ENCODE measurements around the gene MAGI2.
"Not testable (repeated sequence)": the region's sequence is repeated elsewhere in the genome, so short reads cannot be mapped to it uniquely, and the experiment has no call there.

The MAGI2 gene

GRCh38 chr7:78521961-78522360, 931.5 kb downstream of the MAGI2 start:
- no peak overlapping the region for H3K4me3 Mint-ChIP-seq
- DNase-seq: no peak
- no peaks in the 10 kb centered on the region for H3K27me3 Mint-ChIP-seq
- no peaks in the 10 kb centered on the region for H3K4me1 Mint-ChIP-seq
- ATAC-seq: no peak
- H3K9me3 Mint-ChIP-seq: no peaks in the 10 kb centered on the region
- no peak overlapping the region for H3K27ac Mint-ChIP-seq
- H3K36me3 Mint-ChIP-seq (ENCODE audit: low read depth): no peaks in the 10 kb centered on the region

GRCh38 chr7:78516450-78516849, 937.0 kb downstream of the MAGI2 start:
- Mint-ChIP-seq H3K4me3 (no peak overlapping the region), H3K9me3 (no peaks in the 10 kb centered on the region), H3K27me3 (no peaks in the 10 kb centered on the region), H3K4me1 (no peaks in the 10 kb centered on the region), H3K36me3 (ENCODE audit: low read depth) (no peaks in the 10 kb centered on the region), H3K27ac (no peak overlapping the region)
- ATAC-seq (no peak), DNase-seq (no peak)

DNA sequence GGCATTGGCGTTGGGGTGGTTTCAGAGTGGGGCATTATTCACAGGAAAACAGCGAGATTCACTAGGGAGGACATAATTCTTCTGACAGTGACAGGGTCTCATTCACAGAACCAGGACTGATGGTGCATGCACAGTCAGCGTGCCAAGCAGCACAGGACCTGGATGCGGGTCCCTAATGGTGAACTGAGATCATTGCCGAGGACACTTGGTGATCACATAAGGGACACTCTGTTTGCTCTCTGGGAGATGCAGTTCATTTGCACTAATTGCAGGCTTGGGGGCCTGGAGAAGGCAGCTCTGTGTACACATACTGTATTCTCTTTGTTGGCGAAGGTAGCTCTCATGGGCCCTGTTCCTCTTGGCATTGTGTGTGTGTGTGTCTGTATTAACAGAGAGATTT, 938.8 kb downstream of the MAGI2 start:
- Mint-ChIP-seq H3K36me3 (ENCODE audit: low read depth) (no peaks in the 10 kb centered on the region), H3K27me3 (no peaks in the 10 kb centered on the region), H3K9me3 (no peaks in the 10 kb centered on the region), H3K4me3 (no peak overlapping the region), H3K4me1 (no peaks in the 10 kb centered on the region), H3K27ac (no peak overlapping the region)
- ATAC-seq (no peak), DNase-seq (no peak)

GRCh38 chr7:78510580-78511188, 942.8 kb downstream of the MAGI2 start:
- Mint-ChIP-seq H3K9me3 (no peaks in the 10 kb centered on the region), H3K4me1 (no peaks in the 10 kb centered on the region), H3K27ac (no peak overlapping the region), H3K27me3 (no peaks in the 10 kb centered on the region), H3K4me3 (no peak overlapping the region), H3K36me3 (ENCODE audit: low read depth) (no peaks in the 10 kb centered on the region)
- DNase-seq (no peak), ATAC-seq (no peak)

- not testable (repeated sequence) for H3K27ac Mint-ChIP-seq, H3K4me1 Mint-ChIP-seq, ATAC-seq
Measured at GRCh38 chr7:78503301-78503700, 950.2 kb downstream of the MAGI2 start.

GRCh38 chr7:78501064-78501463, 952.4 kb downstream of the MAGI2 start:
- Mint-ChIP-seq H3K9me3 (peaks cover 5% of the 10 kb centered on the region), H3K4me1 (no peaks in the 10 kb centered on the region), H3K27ac (no peak overlapping the region), H3K27me3 (no peaks in the 10 kb centered on the region), H3K36me3 (ENCODE audit: low read depth) (no peaks in the 10 kb centered on the region), H3K4me3 (no peak overlapping the region)
- no peak for ATAC-seq
- DNase-seq: no peak

More at GRCh38 chr7:78503301-78503700, 950.2 kb downstream of the MAGI2 start:
- not testable (repeated sequence) for DNase-seq; H3K36me3 Mint-ChIP-seq (ENCODE audit: low read depth); H3K9me3 Mint-ChIP-seq; H3K27me3 Mint-ChIP-seq; H3K4me3 Mint-ChIP-seq

DNA sequence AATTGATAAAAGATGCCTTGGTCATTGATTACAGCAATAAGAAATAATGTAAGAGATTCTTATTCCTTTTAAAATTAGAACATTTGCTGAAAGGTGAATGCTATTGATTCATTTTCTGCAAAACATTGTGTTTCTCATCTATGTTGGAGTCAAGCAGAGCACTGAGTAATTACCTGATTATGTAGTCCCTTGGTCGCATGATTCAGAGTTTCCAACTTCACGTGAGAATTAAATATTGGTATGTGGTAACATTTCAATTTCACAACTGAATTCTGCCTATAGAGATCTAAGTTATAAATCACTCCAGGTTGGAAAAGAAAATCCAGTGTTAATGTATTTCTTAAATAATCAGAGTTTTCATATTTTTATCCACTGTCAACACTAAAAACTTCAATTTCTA, 953.5 kb downstream of the MAGI2 start:
- no peak for DNase-seq
- Mint-ChIP-seq H3K9me3 (peaks cover 5% of the 10 kb centered on the region), H3K4me3 (no peak overlapping the region), H3K27me3 (no peaks in the 10 kb centered on the region), H3K4me1 (no peaks in the 10 kb centered on the region), H3K27ac (no peak overlapping the region), H3K36me3 (ENCODE audit: low read depth) (no peaks in the 10 kb centered on the region)
- no peak for ATAC-seq

- H3K4me3 Mint-ChIP-seq: no peak overlapping the region
- H3K27ac Mint-ChIP-seq: no peak overlapping the region
- DNase-seq: no peak
- H3K4me1 Mint-ChIP-seq: no peaks in the 10 kb centered on the region
- H3K9me3 Mint-ChIP-seq: peaks cover 5% of the 10 kb centered on the region
- no peaks in the 10 kb centered on the region for H3K36me3 Mint-ChIP-seq (ENCODE audit: low read depth)
- ATAC-seq: no peak
- no peaks in the 10 kb centered on the region for H3K27me3 Mint-ChIP-seq
Measured at GRCh38 chr7:78499283-78499682, 954.2 kb downstream of the MAGI2 start.

DNA sequence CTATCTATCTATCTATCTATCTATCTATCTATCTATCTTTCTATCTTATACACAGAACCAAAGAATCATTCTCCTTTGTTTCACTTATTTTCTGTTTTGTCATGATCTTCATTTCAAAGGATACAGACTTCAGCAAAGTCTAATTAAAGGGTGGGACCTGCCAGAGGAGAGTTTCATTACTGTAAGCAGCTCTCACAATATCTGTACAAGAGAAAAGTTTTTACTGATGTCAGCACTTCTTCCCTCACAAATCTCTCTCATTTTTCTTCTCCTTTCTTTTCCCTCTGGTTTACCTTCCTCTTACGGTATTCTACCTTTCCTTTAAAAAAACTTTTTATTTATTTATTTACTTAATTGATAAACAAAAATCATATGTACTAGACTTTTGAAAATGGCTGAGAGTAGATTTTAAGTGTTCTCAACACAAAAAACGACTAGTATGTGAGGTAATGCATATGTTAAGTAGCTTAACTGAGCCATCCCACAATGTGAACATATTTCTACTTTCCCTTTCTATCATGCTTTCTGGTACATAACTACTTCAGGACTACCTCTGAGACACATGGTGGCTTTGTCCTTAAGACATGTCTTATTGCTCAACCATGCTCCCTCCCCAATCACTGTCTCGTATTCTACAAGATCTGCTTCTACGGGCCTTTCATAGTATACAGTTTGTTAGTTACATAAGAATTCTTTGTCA, 955.6 kb downstream of the MAGI2 start:
- Mint-ChIP-seq H3K27ac (no peak overlapping the region), H3K4me3 (no peak overlapping the region), H3K36me3 (ENCODE audit: low read depth) (no peaks in the 10 kb centered on the region), H3K27me3 (no peaks in the 10 kb centered on the region), H3K9me3 (peaks cover 5% of the 10 kb centered on the region), H3K4me1 (no peaks in the 10 kb centered on the region)
- DNase-seq: no peak
- no peak for ATAC-seq

- Mint-ChIP-seq H3K36me3 (ENCODE audit: low read depth) (no peaks in the 10 kb centered on the region), H3K4me3 (no peak overlapping the region), H3K27ac (no peak overlapping the region), H3K27me3 (no peaks in the 10 kb centered on the region), H3K4me1 (no peaks in the 10 kb centered on the region), H3K9me3 (no peaks in the 10 kb centered on the region)
- ATAC-seq (no peak), DNase-seq (no peak)
Measured at GRCh38 chr7:78496096-78496630, 957.3 kb downstream of the MAGI2 start.

GRCh38 chr7:78493401-78493800, 960.1 kb downstream of the MAGI2 start:
- Mint-ChIP-seq H3K4me1 (no peaks in the 10 kb centered on the region), H3K27ac (no peak overlapping the region), H3K36me3 (ENCODE audit: low read depth) (no peaks in the 10 kb centered on the region), H3K27me3 (no peaks in the 10 kb centered on the region), H3K4me3 (no peak overlapping the region), H3K9me3 (no peaks in the 10 kb centered on the region)
- DNase-seq (no peak), ATAC-seq (no peak)

GRCh38 chr7:78492146-78492545, 961.3 kb downstream of the MAGI2 start:
- no peak overlapping the region for H3K4me3 Mint-ChIP-seq
- no peaks in the 10 kb centered on the region for H3K4me1 Mint-ChIP-seq
- ATAC-seq: no peak
- H3K27ac Mint-ChIP-seq: no peak overlapping the region
- H3K36me3 Mint-ChIP-seq (ENCODE audit: low read depth): no peaks in the 10 kb centered on the region
- H3K27me3 Mint-ChIP-seq: no peaks in the 10 kb centered on the region
- H3K9me3 Mint-ChIP-seq: no peaks in the 10 kb centered on the region
- DNase-seq: no peak

DNA sequence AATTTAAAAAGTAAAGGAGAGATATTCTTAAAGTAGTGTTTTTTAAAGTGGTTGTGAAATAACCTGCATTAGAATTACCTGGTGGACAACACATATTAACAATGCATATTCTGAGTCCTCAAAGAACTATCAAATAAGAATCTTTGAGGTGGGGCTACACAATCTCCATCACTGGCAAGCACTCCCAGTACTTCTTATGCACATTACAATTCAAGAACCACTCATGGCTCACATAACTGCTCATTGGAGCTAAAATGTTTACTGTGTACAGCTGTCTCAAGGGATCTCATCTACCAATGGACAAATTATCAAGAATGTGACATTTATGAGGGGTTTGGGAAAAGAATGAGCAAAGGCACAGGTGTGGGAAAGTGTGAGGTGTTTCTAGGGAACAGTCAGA, 962.9 kb downstream of the MAGI2 start:
- H3K9me3 Mint-ChIP-seq: no peaks in the 10 kb centered on the region
- ATAC-seq (no peak), DNase-seq (no peak)
- no peaks in the 10 kb centered on the region for H3K36me3 Mint-ChIP-seq (ENCODE audit: low read depth)
- no peak overlapping the region for H3K27ac Mint-ChIP-seq
- H3K4me1 Mint-ChIP-seq: no peaks in the 10 kb centered on the region
- H3K4me3 Mint-ChIP-seq: no peak overlapping the region
- H3K27me3 Mint-ChIP-seq: no peaks in the 10 kb centered on the region

- ATAC-seq (no peak), DNase-seq (no peak)
- H3K27me3 Mint-ChIP-seq: no peaks in the 10 kb centered on the region
- no peaks in the 10 kb centered on the region for H3K4me1 Mint-ChIP-seq
- no peak overlapping the region for H3K4me3 Mint-ChIP-seq
- no peaks in the 10 kb centered on the region for H3K36me3 Mint-ChIP-seq (ENCODE audit: low read depth)
- H3K9me3 Mint-ChIP-seq: no peaks in the 10 kb centered on the region
- H3K27ac Mint-ChIP-seq: no peak overlapping the region
Measured at GRCh38 chr7:78489476-78490240, 963.8 kb downstream of the MAGI2 start.

GRCh38 chr7:78487464-78487863, 966.0 kb downstream of the MAGI2 start:
- no peaks in the 10 kb centered on the region for H3K36me3 Mint-ChIP-seq (ENCODE audit: low read depth)
- no peak overlapping the region for H3K4me3 Mint-ChIP-seq
- no peaks in the 10 kb centered on the region for H3K4me1 Mint-ChIP-seq
- H3K9me3 Mint-ChIP-seq: no peaks in the 10 kb centered on the region
- H3K27ac Mint-ChIP-seq: no peak overlapping the region
- no peaks in the 10 kb centered on the region for H3K27me3 Mint-ChIP-seq
- DNase-seq: no peak
- no peak for ATAC-seq

Data from activated naive CD8-positive, alpha-beta T cell treated with anti-CD3 and anti-CD28 coated beads, Interleukin-2, amount 50 U/mL, for 24 hours (primary cell).